Liver (tissue), 9 donors: Measurements from ENCODE around the gene NNMT. TPM values are rescaled to one million over a fixed set of nuclear protein-coding genes. Genes with fewer than 3 reads are reported as not detected.

ENCODE experiments used
- DNase-seq: peaks from one replicate; pipeline ENCODE4 v3.0.0-alpha.2; 2017; ENCODE audit warnings: low spot score
- H3K27ac ChIP-seq, 2 donors: one replicate each; pipeline ENCODE4 v1.7.0; 2013; ENCODE audit warnings: inconsistent platforms in 2 of 2, low read length in 2 of 2, control low read depth in 1 of 2, low read depth in 1 of 2, mild to moderate bottlenecking in 1 of 2
- H3K27me3 ChIP-seq, 4 donors: one replicate each; pipeline versions ENCODE4 v1.6.1 to v1.7.0; 2013; ENCODE audit warnings: low read length in 3 of 4, inconsistent platforms in 1 of 4, mild to moderate bottlenecking in 1 of 4, moderate library complexity in 1 of 4; ENCODE audit not compliant: control insufficient read depth in 4 of 4, insufficient read depth in 4 of 4
- H3K36me3 ChIP-seq, 4 donors: one replicate each; pipeline versions ENCODE4 v1.6.1 to v1.7.0; 2013; ENCODE audit warnings: low read length in 3 of 4, mild to moderate bottlenecking in 3 of 4, low read depth in 1 of 4, moderate library complexity in 1 of 4; ENCODE audit not compliant: control insufficient read depth in 4 of 4, insufficient read depth in 3 of 4
- H3K4me1 ChIP-seq, 4 donors: one replicate each; pipeline versions ENCODE4 v1.6.1 to v1.7.0; 2013; ENCODE audit warnings: low read length in 3 of 4, mild to moderate bottlenecking in 3 of 4, moderate library complexity in 1 of 4; ENCODE audit not compliant: control insufficient read depth in 4 of 4, insufficient read depth in 4 of 4
- H3K4me3 ChIP-seq, 3 donors: one replicate each; pipeline versions ENCODE4 v1.6.1 to v1.7.0; 2013; ENCODE audit warnings: low read length in 3 of 3, control low read depth in 1 of 3, low read depth in 1 of 3, mild to moderate bottlenecking in 1 of 3
- H3K9ac ChIP-seq, 2 donors: one replicate each; pipeline ENCODE4 v1.7.0; 2013; ENCODE audit warnings: low read length in 2 of 2, mild to moderate bottlenecking in 2 of 2, moderate library complexity in 2 of 2, control low read depth in 1 of 2, low read depth in 1 of 2
- H3K9me3 ChIP-seq, 4 donors: one replicate each; pipeline versions ENCODE4 v1.6.1 to v1.7.0; 2013; ENCODE audit warnings: low read length in 3 of 4; ENCODE audit not compliant: control insufficient read depth in 4 of 4
- CTCF ChIP-seq: fragments of 150-350 bp; IDR thresholded peaks from 2 replicates; pipeline ENCODE4 v1.5.1; 2017; ENCODE audit warnings: improper control_type of control experiment, low read depth, low read length; ENCODE audit not compliant: missing input control
- EGR1 ChIP-seq, 2 donors: IDR thresholded peaks; 2 replicates each; pipeline ENCODE4 v1.6.1; 2016 to 2018; ENCODE audit warnings: antibody characterized with exemption in 2 of 2, low read depth in 2 of 2
- FOXA1 ChIP-seq: IDR thresholded peaks from 2 replicates; pipeline ENCODE4 v1.6.1; 2016; ENCODE audit warnings: antibody characterized with exemption
- FOXA2 ChIP-seq: IDR thresholded peaks from 2 replicates; pipeline ENCODE4 v1.6.1; 2016; ENCODE audit warnings: antibody characterized with exemption
- GABPA ChIP-seq, 2 donors: IDR thresholded peaks in 1 of 2; conservative IDR thresholded peaks in 1 of 2; 2 replicates each; pipeline ENCODE4 v1.6.1; 2016; ENCODE audit warnings: antibody characterized with exemption in 2 of 2, mild to moderate bottlenecking in 1 of 2, moderate library complexity in 1 of 2
- HNF4A ChIP-seq, 2 donors: conservative IDR thresholded peaks; 2 replicates each; pipeline ENCODE4 v1.6.1; 2016; ENCODE audit warnings: antibody characterized with exemption in 2 of 2, mild to moderate bottlenecking in 2 of 2
- HNF4G ChIP-seq: IDR thresholded peaks from 2 replicates; pipeline ENCODE4 v1.6.1; 2016; ENCODE audit warnings: antibody characterized with exemption
- JUND ChIP-seq, 2 donors: IDR thresholded peaks; 2 replicates each; pipeline ENCODE4 v1.6.1; 2016; ENCODE audit warnings: antibody characterized with exemption in 2 of 2
- NR2F2 ChIP-seq: IDR thresholded peaks from 2 replicates; pipeline ENCODE4 v1.6.1; 2016; ENCODE audit warnings: antibody characterized with exemption
- RAD21 ChIP-seq, 2 donors: IDR thresholded peaks; 2 replicates each; pipeline ENCODE4 v1.6.1; 2016; ENCODE audit warnings: antibody characterized with exemption in 2 of 2, mild to moderate bottlenecking in 2 of 2
- REST ChIP-seq: IDR thresholded peaks from 2 replicates; pipeline ENCODE4 v1.6.1; 2016; ENCODE audit warnings: antibody characterized with exemption, mild to moderate bottlenecking
- RXRA ChIP-seq, 2 donors: IDR thresholded peaks; 2 replicates each; pipeline ENCODE4 v1.6.1; 2017 to 2018; ENCODE audit warnings: antibody characterized with exemption in 2 of 2, mild to moderate bottlenecking in 1 of 2
- SP1 ChIP-seq: IDR thresholded peaks from 2 replicates; pipeline ENCODE4 v1.6.1; 2018; ENCODE audit warnings: antibody characterized with exemption, mild to moderate bottlenecking
- TAF1 ChIP-seq: conservative IDR thresholded peaks from 2 replicates; pipeline ENCODE4 v1.6.1; 2016; ENCODE audit warnings: antibody characterized with exemption, mild to moderate bottlenecking
- YY1 ChIP-seq: IDR thresholded peaks from 2 replicates; pipeline ENCODE4 v1.6.1; 2016; ENCODE audit warnings: antibody characterized with exemption, mild to moderate bottlenecking
- ZBTB33 ChIP-seq: IDR thresholded peaks from 2 replicates; pipeline ENCODE4 v1.6.1; 2016; ENCODE audit warnings: antibody characterized with exemption
- WGBS: extraction: QIAGEN DNeasy Blood & Tissue Kit; methylation state at CpG from one replicate; pipeline ENCODE4 v1.1.7; 2013; 5-methylcytosine and 5-hydroxymethylcytosine counted together
- polyA plus RNA-seq, 2 donors: library from polyadenylated mRNA; stranded (reverse) in 1 of 2; unstranded in 1 of 2; fragments of 200-250 nt in 1 of 2; fragments of >200 nt in 1 of 2; fragmentation: Nextera tagmentation in 1 of 2; extraction: Ambion mirVana in 1 of 2; gene quantifications; one replicate each; pipeline versions ENCODE4 v1.2.1 to v1.2.3, GENCODE V29; 2013 to 2015
- total RNA-seq, 2 donors: library from RNA; depleted of rRNA; stranded (reverse); fragments of >200 nt; gene quantifications; one replicate each; pipeline ENCODE4 v1.2.3, GENCODE V29; 2014
- TF ChIP-seq, protein P1 (sequence below): IDR thresholded peaks from 2 replicates; pipeline ENCODE4 v1.6.1; 2016; ENCODE audit warnings: antibody characterized with exemption
- TF ChIP-seq, protein P2 (sequence below): IDR thresholded peaks from 2 replicates; pipeline ENCODE4 v1.6.1; 2016; ENCODE audit warnings: antibody characterized with exemption
- donor health status: healthy.
- donor health status: healthy.
- donor health status: healthy.
- donor health status: healthy.
- donor health status: healthy.

NNMT gene
- total RNA-seq (1,000 to 10,000 TPM in 1 of 2 donors, under 1 TPM in 1; 0.47 to 2,438 TPM), polyA plus RNA-seq (1,000 to 10,000 TPM; 3,316 to 3,724 TPM)

DNA sequence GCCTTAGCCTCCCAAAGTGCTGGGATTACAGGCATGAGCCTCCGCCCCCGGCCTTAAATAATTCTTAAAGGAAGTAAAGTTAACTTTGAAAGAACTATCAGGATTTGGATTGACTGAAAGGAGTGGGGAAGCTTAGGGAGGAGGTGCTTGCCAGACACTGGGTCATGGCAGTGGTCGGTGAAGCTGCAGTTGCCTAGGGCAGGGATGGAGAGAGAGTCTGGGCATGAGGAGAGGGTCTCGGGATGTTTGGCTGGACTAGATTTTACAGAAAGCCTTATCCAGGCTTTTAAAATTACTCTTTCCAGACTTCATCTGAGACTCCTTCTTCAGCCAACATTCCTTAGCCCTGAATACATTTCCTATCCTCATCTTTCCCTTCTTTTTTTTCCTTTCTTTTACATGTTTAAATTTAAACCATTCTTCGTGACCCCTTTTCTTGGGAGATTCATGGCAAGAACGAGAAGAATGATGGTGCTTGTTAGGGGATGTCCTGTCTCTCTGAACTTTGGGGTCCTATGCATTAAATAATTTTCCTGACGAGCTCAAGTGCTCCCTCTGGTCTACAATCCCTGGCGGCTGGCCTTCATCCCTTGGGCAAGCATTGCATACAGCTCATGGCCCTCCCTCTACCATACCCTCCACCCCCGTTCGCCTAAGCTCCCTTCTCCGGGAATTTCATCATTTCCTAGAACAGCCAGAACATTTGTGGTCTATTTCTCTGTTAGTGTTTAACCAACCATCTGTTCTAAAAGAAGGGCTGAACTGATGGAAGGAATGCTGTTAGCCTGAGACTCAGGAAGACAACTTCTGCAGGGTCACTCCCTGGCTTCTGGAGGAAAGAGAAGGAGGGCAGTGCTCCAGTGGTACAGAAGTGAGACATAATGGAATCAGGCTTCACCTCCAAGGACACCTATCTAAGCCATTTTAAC is at the start of gene NNMT:
Gene NNMT, plus strand, starts transcription at position 724 of the 929 bp plus-strand sequence. Its CDS starts 158 bp downstream, at position 882.
- Histone ChIP-seq H3K36me3 (peaks cover 2 to 34% (median 25%) of the 10 kb centered on the region in 4 donors), H3K4me1 (peaks cover 8 to 32% (median 16%) of the 10 kb centered on the region in 4 donors), H3K27me3 (no peaks in the 10 kb centered on the region), H3K27ac (peak within 1 kb of the TSS; percentile 81 to 94), H3K9ac (peak within 1 kb of the TSS; percentile 73 to 100), H3K9me3 (no peaks in the 10 kb centered on the region), H3K4me3 (peak within 1 kb of the TSS; percentile 65 to 100 (median 96))
- no peak for DNase-seq
- WGBS = 46% methylated on average over 11 of the region's 11 CpGs
- TF ChIP-seq, protein P1, sequence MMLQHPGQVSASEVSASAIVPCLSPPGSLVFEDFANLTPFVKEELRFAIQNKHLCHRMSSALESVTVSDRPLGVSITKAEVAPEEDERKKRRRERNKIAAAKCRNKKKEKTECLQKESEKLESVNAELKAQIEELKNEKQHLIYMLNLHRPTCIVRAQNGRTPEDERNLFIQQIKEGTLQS = peak; percentile 92
- peak; percentile 85 to 94 for TF ChIP-seq EGR1 (IDR thresholded peaks at IDR 0.05; ENCODE audit: low read depth in 2 of 2)
- TF ChIP-seq SP1 = peak; percentile 94
- TF ChIP-seq HNF4G = no peak
- peak; percentile 92 for TF ChIP-seq YY1
- TF ChIP-seq, protein P2, sequence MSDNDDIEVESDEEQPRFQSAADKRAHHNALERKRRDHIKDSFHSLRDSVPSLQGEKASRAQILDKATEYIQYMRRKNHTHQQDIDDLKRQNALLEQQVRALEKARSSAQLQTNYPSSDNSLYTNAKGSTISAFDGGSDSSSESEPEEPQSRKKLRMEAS = peak; percentile 89
- peak; percentile 51 for TF ChIP-seq FOXA1
- peak; percentile 43 for TF ChIP-seq FOXA2
- TF ChIP-seq TAF1 = peak; percentile 99
- TF ChIP-seq REST = peak; percentile 94
- peak; percentile 49 for TF ChIP-seq NR2F2
- peak; percentile 62 to 79 for TF ChIP-seq HNF4A (conservative IDR thresholded peaks at IDR 0.05)
- TF ChIP-seq JUND (IDR thresholded peaks at IDR 0.05) = peak; percentile 60 to 73
- peak; percentile 86 to 88 for TF ChIP-seq RXRA (IDR thresholded peaks at IDR 0.05)
- peak in 1 of 2 donors; percentile 61 for TF ChIP-seq RAD21 (IDR thresholded peaks at IDR 0.05)
- peak; percentile 73 for TF ChIP-seq ZBTB33
- TF ChIP-seq GABPA (IDR thresholded peaks at IDR 0.05 in 1 of 2, conservative IDR thresholded peaks at IDR 0.05 in 1 of 2) = peak in 1 of 2 donors; percentile 69
- no peak for TF ChIP-seq CTCF
